Activated CD4-positive, alpha-beta T cell treated with anti-CD3 and anti-CD28 coated beads, Interleukin-2, amount 50 U/mL, for 24 hours (primary cell): ENCODE data around the gene CD4.
A peak's percentile ranks its signal among the peaks of the same experiment; 100 is the strongest.
"Not testable (repeated sequence)": the region's sequence is repeated elsewhere in the genome, so short reads cannot be mapped to it uniquely, and the experiment has no call there.

Experiments
- DNase-seq, 2 donors: peaks; one replicate each; pipeline ENCODE4 v3.0.0-alpha.2; 2020; ENCODE audit warnings: low read depth in 1 of 2, low spot score in 1 of 2

Gene CD4

DNA sequence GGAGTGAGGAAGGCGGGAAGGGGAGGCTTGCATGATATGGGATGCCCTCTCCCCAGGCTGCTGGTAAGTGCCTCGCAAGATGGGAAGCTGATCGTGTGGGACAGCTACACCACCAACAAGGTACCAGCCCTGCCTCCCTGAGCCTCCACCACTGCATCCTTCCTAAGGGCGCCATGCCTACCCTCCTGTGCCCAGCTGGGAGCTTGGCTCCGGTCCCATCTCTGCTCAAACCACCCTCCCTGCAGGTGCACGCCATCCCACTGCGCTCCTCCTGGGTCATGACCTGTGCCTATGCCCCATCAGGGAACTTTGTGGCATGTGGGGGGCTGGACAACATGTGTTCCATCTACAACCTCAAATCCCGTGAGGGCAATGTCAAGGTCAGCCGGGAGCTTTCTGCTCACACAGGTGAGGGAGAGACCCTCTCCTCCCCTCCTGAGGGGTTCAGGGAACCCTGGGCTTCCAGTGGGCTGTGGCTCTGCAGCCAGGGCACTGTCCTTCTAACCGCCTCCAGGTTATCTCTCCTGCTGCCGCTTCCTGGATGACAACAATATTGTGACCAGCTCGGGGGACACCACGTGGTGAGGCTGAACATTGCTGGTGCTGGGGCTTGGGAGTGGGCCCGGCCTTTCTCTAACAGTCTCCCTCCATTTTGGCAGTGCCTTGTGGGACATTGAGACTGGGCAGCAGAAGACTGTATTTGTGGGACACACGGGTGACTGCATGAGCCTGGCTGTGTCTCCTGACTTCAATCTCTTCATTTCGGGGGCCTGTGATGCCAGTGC lies 54.0 kb downstream of the CD4 start:
- no peak for DNase-seq

DNA sequence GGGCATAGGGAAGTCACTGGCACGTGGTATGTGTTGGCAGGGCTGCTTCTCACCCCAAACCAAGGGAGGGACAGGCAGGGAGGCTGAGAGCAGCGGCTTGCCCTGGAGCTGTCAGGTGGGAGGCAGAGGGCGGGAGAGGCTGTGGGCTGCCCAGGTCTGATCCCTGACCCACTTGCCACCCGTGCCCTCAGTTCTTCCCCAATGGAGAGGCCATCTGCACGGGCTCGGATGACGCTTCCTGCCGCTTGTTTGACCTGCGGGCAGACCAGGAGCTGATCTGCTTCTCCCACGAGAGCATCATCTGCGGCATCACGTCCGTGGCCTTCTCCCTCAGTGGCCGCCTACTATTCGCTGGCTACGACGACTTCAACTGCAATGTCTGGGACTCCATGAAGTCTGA lies 56.1 kb downstream of the CD4 start:
- no peak for DNase-seq

DNA sequence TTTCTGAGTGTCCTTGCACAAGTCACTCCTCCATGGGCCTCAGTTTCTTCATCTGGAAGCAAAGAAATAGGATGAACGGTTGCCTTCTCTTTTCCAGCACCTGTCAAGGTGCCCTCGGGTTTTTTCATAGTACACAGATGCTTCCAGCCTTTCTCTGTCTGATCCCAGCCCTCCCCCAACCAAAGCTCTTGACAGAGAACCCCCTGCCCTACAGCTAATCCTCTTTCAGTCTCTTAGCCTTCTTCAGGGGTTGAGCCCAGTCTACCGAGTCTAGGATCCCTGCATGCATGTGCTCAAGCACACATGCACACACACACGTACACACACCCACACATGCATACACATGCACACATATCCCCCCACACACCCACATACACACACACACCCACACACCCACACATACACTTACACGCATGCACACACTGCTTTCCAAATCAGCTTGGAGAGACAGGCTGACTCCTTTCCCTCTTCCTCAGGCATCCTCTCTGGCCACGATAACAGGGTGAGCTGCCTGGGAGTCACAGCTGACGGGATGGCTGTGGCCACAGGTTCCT lies 57.1 kb downstream of the CD4 start:
- DNase-seq = no peak

DNA sequence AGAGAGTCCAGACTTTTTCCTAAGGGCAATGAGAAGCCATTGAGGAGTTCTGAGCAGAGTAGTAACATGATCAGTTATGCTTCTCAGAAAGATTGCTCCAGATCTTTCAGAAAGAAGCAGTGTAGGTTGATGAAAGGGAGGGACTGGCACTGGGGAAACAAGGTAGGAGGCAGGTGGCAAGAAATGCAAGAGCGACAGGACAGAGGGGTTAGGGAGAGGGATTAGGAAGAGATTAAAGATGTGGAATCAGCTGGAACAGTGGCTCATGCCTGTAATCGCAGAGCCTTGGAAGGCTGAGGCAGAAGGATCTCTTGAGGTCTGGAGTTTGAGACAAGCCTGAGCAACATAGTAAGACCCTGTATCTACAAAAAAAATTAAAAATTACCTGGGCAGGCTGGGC lies 58.3 kb downstream of the CD4 start:
- no peak for DNase-seq

DNA sequence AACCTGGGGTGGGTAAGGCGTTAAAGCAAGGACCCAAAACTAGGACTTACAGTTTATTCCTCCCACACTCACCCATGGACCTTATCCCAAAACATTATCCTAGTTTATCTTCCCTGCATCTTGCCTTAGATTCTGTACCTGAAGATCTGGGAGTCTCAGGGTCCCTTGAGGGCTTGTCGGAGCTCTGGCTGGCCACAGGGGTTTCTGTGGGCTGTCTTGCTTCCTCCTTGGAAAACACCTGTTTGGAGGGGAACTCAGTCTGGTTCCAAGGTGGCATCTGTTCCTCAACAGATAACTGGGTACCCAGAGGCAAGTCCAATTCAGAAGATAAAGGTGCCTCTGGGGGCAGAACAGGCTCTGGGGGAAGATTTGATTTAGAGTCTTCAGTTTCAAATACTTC lies 60.1 kb downstream of the CD4 start:
- no peak for DNase-seq

DNA sequence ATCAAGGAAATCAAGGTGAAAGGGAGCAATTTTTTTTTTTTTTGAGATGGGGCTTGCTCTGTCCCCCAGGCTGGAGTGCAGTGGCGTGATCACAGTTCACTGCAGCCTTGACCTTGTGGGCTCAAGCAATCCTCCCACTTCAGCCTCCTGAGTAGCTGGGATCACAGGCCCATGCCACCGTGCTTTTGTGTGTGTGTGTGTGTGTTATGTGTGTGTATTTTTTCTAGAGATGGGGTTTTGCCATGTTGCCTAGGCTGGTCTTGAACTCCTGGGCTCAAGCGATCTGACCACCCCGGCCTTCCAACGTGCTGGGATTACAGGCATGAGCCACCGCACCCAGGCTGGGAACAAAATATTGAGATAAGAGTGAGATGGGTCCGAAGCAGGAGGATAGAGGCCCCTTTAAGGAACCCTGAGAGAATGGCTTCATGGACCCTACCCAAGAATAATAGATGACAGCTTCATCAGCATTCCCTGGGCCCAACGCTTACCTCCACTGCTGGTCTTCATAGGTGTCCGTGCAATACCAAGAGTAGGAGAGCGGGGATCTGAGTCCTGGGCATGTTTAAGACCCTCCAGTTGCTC lies 60.7 kb downstream of the CD4 start:
- DNase-seq = no peak

DNA sequence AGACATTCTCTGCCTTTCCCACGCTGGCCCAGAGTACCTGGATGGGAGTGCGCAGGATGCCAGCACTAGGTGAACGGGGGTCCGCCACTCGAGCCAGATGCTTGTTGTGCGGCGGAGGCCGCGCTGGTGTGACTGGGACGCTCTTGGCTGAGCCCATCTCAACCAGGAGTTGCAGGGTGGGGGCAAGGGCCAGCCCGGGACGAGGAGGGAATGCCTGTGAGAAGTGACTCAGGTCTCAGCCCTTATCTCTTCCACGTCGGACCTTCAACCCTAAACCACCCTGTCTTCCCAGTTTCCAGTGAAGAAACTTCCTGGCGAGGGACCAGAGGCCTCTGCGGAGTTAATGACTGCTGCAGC lies 61.4 kb downstream of the CD4 start:
- DNase-seq = no peak

DNA sequence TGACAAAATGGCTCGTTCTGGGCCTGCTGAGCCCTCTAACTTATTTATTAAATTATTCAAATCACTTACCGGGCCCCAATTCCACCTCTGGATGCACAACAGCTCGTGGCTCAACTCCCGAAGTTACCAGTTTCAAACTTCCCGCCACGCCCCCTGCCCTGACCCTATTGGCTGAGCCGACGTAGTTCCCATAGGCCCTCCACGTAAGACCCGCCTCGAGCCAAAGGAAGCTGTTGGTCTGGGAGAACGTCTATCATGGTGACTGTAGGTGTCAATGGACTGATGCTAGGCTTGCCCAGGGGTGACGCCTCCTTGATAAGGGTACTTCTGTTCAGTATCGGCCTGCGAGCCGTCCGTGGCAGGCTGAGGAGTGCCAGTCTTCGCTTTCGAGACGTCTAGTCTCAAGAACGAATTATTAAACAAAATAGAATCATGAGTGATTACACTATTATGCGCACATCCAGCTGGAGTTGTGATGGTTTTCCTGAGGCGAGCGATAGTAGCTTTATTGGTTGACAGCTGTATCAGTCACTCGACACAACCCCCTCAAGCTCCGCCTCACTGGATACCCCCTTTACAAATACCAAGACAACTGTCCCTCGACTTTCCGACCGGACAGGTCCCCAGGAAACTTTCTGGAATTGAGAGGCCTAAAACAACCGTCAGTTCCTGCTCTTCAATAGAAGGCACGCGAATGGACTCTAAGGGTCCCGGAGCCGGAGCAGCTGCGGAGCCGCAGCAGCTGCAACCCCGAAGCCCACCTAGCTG lies 62.0 kb downstream of the CD4 start, which contains the start of gene CDCA3:
Gene CDCA3, minus strand, starts transcription at position 134 of the 768 bp plus-strand sequence. CDS start 334 bp downstream, outside the sequence.
- peak; percentile 76 to 90 for DNase-seq

DNA sequence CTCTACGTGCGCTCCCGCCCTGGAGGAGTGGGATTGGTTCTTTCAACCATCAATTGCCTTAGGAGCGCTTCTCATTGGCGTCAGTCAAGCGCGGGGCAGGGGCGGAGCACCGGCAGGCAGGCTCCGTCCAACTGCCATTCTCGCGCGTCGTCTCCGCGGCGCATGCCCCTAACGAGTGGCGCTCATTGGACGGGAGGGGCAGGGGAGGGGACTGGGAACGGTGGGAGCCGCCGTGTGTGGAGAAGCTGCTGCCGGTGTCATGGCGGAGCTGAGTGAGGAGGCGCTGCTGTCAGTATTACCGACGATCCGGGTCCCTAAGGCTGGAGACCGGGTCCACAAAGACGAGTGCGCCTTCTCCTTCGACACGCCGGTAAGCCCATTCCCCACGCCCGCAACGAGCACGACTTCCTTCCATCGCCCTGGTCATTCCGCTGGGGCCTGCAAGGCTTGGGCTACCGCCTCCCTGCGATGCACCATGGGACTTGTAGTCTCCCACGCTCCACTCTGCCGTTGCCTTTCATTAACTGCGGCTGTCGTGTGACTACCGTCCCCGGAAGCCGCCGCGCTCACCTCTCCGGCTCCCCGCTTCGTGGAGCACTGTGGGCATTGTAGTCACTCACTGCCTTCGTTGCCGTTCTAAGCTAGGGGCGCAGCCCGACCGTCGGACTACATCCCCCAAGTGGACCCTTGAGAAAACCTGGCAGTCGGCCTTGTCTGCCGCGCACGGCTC lies 62.8 kb downstream of the CD4 start, which contains the start of gene USP5:
Gene USP5, plus strand, starts transcription at position 230 of the 730 bp plus-strand sequence. Its CDS starts 30 bp downstream, at position 260.
- peak; percentile 86 to 98 for DNase-seq

DNA sequence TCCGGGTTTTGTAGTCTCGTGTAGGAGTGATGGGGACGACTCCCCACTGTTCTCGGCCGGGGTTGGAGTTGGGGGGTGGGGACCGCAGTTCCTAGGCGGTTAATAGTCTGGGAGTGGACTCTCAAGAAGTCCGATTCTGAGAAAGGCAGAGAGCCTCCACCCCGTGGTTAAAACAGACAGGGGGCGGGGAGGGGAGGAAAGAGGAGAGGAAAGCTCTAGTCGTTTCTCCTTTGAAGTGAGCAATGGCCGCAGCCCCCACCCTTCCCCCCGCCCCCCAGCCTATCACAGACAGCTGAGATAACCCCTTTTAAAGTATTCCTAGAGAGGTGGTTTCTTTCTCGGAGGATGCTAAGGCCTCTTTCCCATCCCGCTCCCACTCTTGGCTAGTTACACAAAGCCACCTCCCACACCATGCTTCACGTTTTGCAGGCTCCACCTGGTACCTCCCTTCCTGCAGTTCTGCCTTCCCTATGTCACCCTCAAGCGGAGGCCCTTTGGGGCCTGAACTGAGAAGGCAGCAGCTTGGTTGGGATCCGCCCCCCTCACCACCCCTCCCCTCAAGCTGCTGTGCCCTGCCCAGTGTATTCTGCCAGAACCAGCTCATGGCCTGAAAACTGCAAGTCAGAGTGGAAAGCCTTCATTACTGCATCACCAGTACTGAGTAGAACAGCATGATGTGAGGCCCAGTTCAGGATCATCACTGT lies 63.5 kb downstream of the CD4 start:
- DNase-seq = peak; percentile 54 to 72

DNA sequence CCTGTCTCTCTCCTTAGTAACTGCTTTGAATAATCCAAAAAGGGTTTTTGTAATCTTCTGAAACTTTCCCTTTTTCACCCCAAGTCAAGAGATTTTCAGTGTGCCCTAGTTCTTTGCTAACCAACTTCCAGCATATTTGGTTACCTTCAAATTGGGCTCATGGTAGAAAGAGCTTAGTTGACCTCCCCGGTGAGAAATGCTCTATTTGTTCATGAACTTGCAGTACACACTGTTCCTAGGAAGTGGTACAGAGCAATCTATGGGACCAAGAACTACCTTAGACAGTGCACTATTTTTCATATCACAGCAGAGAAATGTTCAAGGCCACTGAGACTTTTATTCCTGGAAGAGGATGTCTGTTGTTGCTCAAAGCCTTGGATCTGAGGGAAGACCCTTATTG lies 64.3 kb downstream of the CD4 start:
- no peak for DNase-seq

DNA sequence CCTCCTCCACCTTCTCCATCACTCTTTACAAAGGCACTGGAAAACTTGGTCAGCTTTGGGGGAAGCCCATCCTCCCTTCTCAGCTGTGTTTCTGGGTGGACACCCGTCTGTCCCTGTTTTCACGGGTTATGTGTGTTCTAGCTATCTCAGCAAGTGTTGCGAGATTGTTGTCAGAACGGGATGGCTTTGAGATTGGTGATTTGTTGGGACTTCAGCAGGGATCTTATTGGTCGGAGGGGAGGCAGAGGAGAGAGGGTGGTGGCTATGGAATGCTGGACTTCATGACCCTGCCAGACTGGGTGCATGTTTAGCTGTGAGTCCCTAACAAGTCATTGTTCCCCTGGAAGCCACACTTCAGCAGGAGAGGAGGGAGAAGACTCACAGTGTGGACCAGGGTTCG lies 64.7 kb downstream of the CD4 start:
- no peak for DNase-seq

DNA sequence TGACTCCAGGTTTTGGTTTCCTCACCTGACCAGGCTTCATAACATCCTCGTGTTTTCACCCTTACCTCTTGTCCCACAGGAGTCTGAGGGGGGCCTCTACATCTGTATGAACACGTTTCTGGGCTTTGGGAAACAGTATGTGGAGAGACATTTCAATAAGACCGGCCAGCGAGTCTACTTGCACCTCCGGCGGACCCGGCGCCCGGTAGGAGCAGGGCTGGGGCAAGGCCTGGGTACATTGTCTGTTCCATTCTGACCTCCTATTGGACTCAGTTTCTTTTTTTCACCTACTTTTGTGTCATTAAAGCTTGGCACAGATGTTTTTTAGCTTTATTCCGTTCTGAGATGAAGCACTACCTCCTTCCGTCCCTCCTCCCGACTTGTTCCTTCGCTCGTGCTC lies 66.0 kb downstream of the CD4 start:
- no peak for DNase-seq

DNA sequence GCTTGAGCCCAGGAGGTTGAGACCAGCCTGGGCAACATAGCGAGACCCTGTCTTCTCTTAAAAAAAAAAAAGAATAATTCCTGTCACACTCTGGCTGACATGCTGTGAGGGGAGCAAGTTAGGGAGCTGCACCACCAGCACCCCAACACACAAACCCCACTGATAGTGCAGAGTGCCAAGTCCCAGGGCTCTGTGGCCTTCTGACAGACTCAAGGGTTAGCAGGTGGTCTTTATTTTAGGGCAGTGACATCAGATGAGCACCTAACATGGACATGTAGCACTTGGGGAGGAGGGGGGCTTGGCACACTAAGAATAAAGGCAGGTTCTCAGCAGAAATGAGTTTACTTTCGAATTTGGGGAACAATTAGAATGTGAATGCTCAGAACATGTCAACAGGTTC lies 69.5 kb downstream of the CD4 start:
- DNase-seq = no peak

DNA sequence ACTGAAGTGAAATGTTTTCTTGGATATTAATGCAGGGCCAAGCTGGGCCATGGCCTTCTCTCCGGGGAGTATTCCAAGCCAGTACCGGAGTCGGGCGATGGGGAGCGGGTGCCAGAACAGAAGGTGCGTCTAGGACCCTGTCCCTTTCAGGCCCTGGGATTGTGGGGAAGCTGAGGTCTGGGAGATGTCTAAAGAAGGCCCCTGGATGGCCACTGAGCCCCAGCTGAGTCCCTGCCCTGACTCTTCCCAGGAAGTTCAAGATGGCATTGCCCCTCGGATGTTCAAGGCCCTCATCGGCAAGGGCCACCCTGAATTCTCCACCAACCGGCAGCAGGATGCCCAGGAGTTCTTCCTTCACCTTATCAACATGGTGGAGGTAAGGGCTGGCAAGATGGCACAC lies 70.8 kb downstream of the CD4 start:
- no peak for DNase-seq

DNA sequence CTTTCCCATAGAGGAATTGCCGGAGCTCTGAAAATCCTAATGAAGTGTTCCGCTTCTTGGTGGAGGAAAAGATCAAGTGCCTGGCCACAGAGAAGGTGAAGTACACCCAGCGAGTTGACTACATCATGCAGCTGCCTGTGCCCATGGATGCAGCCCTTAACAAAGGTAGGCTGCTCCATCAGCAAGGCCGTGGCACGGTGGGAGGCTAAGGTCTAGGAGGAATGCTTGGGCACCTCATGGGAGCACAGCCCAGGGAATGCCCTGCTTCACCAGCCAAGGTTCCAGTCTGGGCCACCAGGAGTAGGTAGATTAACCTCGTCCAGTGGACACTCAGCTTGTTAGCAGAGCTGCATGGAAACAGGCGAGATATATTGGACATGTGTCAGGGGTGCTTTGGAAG lies 71.6 kb downstream of the CD4 start:
- DNase-seq = no peak

DNA sequence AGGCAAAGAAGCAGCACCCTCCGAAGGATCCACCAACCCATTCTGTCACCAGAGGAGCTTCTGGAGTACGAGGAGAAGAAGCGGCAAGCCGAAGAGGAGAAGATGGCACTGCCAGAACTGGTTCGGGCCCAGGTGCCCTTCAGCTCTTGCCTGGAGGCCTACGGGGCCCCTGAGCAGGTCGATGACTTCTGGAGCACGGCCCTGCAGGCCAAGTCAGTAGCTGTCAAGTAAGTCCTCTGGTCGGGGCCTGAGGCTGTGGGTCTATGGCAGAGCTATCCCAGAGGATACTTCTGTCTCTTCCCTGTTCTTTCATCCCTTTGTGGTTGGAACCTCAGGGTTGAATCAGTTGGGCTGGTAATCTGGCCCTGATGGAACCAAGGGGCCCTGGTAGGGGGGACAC lies 72.1 kb downstream of the CD4 start:
- DNase-seq = no peak

DNA sequence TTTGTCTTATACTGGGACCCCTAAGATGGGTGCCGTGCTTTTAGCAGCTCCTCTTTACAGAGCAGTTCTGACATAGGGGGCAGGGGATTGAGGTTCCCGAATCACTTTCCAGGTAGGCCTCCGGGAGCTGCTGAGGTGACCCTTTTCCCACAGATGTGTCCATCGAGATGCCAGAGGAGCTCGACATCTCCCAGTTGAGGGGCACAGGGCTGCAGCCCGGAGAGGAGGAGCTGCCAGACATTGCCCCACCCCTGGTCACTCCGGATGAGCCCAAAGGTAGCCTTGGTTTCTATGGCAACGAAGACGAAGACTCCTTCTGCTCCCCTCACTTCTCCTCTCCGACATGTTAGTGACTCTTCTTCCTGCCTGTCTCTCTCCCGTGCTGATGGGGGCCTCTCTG lies 73.7 kb downstream of the CD4 start:
- DNase-seq = no peak

DNA sequence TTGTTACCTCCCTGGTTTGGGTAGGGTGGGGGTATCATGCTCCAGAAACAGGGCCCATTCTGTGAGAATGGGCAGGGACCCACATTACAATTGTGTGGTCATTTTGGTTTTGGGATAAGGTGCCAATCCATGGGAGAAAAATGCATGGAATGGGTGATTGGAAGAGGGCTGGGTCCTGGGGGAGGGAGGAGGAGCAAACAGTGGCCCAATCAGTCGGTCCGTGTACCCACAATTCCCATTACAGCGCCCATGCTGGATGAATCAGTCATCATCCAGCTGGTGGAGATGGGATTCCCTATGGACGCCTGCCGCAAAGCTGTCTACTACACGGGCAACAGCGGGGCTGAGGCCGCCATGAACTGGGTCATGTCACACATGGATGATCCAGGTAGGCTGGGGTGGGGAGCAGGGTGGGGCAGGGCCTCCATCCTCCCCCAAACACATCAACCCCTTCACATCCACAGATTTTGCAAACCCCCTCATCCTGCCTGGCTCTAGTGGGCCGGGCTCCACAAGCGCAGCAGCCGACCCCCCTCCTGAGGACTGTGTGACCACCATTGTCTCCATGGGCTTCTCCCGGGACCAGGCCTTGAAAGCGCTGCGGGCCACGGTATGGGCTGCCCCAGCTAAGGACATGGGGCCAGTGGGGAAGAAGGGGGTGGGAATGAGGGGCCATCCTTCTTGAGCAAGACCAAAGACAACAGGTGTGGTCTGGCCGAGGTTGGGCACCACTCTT lies 74.4 kb downstream of the CD4 start:
- DNase-seq = no peak

DNA sequence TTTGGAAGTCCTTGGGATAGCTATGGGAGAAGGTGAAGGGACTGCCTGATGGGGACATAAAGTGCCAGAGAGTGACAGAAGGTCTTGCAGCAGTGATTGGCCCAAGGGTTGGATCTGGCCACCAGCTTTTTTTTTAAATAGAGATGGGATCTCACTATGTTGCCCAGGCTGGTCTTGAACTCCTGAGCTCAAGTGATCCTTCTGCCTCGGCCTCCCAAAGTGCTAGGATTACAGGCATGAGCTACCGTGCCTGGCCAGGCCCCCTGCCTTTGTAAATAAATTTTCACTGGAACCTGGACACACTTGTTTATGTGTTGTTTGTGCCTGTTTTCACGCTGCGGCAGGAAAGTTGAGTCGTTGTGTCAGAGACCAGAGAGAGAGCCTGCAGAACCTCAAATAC lies 76.0 kb downstream of the CD4 start:
- not testable (repeated sequence) for DNase-seq
